Activated naive CD4-positive, alpha-beta T cell treated with anti-CD3 and anti-CD28 coated beads for 36 hours (primary cell): Measurements from ENCODE around the gene AURKB. TPM values are rescaled to one million over a fixed set of nuclear protein-coding genes. Genes with fewer than 3 reads are reported as not detected.

Source experiments
- CTCF ChIA-PET: fragments of 350-600 bp; sonication (Branson Sonifier 250); formaldehyde crosslinking; loops from one replicate; lab custom pipeline; 2021; ENCODE audit warnings: antibody characterized with exemption; lab: Charles Lee
- DNase-seq: peaks from one replicate; pipeline ENCODE4 v3.0.0-alpha.2; 2020
- H3K27ac Mint-ChIP-seq: one replicate; pipeline ENCODE4 v1.8.0; 2021; ENCODE audit warnings: mild to moderate bottlenecking, mixed read lengths
- H3K27me3 Mint-ChIP-seq: one replicate; pipeline ENCODE4 v1.8.0; 2021; ENCODE audit warnings: low read depth, mixed read lengths
- H3K36me3 Mint-ChIP-seq: one replicate; pipeline ENCODE4 v1.8.0; 2021; ENCODE audit warnings: low read depth, mixed read lengths
- H3K4me1 Mint-ChIP-seq: one replicate; pipeline ENCODE4 v1.8.0; 2021; ENCODE audit warnings: low read depth, mixed read lengths
- H3K4me3 Mint-ChIP-seq: one replicate; pipeline ENCODE4 v1.8.0; 2021; ENCODE audit warnings: mild to moderate bottlenecking, moderate library complexity, mixed read lengths
- H3K9me3 Mint-ChIP-seq: one replicate; pipeline ENCODE4 v1.8.0; 2021; ENCODE audit warnings: mixed read lengths
- intact Hi-C: fragments of 100-400 bp; cut with micrococcal nuclease; formaldehyde crosslinking; loops from one replicate; pipeline ENCODE4 v1.15.1; 2023
- total RNA-seq, 2 experiments: library from RNA; stranded (reverse); gene quantifications; one replicate each; pipeline ENCODE4 v1.2.3, GENCODE V29; 2021

Gene AURKB
- total RNA-seq, 2 experiments from 2014 or later = 243 TPM

GRCh38 chr17:8243827-8244226 lies 33.5 kb upstream of the AURKB start:
- Mint-ChIP-seq H3K27me3 (no peaks in the 10 kb centered on the region), H3K4me3 (no peak overlapping the region), H3K4me1 (peaks cover 45% of the 10 kb centered on the region), H3K9me3 (peaks cover 2% of the 10 kb centered on the region), H3K27ac (peak overlapping the region; percentile 54), H3K36me3 (peaks cover 38% of the 10 kb centered on the region)
- DNase-seq = peak; percentile 57
- intact Hi-C loops = no loop called here
- CTCF ChIA-PET = interaction anchor here (0.7 to 6.6 kb wide), 6 partner anchors 8 to 110 kb away, joined by 3 to 55 read pairs (median 5); no protein-coding TSS in a partner anchor

- CTCF ChIA-PET = interaction anchor here (1.3 kb wide), 1 partner anchor 63 kb away, joined by 5 read pairs; no protein-coding TSS in a partner anchor
- intact Hi-C loops = no loop called here
- Mint-ChIP-seq H3K36me3 (peaks cover 50% of the 10 kb centered on the region), H3K4me3 (no peak overlapping the region), H3K27me3 (no peaks in the 10 kb centered on the region), H3K4me1 (peaks cover 21% of the 10 kb centered on the region), H3K9me3 (no peaks in the 10 kb centered on the region), H3K27ac (peak overlapping the region; percentile 54)
- DNase-seq = no peak
Observed at GRCh38 chr17:8237886-8238285, 27.5 kb upstream of the AURKB start.

- peaks cover 16% of the 10 kb centered on the region for H3K4me1 Mint-ChIP-seq
- H3K9me3 Mint-ChIP-seq = no peaks in the 10 kb centered on the region
- DNase-seq = no peak
- intact Hi-C loops = no loop called here
- H3K27me3 Mint-ChIP-seq = no peaks in the 10 kb centered on the region
- no peak overlapping the region for H3K27ac Mint-ChIP-seq
- no peak overlapping the region for H3K4me3 Mint-ChIP-seq
- H3K36me3 Mint-ChIP-seq = peaks cover 51% of the 10 kb centered on the region
- CTCF ChIA-PET = interaction anchor here (1.3 kb wide), 1 partner anchor 64 kb away, joined by 5 read pairs; no protein-coding TSS in a partner anchor
Observed at GRCh38 chr17:8237175-8237574, 26.8 kb upstream of the AURKB start.

- peaks cover 61% of the 10 kb centered on the region for H3K36me3 Mint-ChIP-seq
- CTCF ChIA-PET = interaction anchor here (1.1 kb wide), 1 partner anchor 9 kb away, joined by 6 read pairs; no protein-coding TSS in a partner anchor
- intact Hi-C loops = no loop called here
- H3K27ac Mint-ChIP-seq = no peak overlapping the region
- H3K9me3 Mint-ChIP-seq = no peaks in the 10 kb centered on the region
- H3K27me3 Mint-ChIP-seq = no peaks in the 10 kb centered on the region
- H3K4me3 Mint-ChIP-seq = no peak overlapping the region
- no peak for DNase-seq
- peaks cover 16% of the 10 kb centered on the region for H3K4me1 Mint-ChIP-seq
Observed at GRCh38 chr17:8235676-8236075, 25.3 kb upstream of the AURKB start.

GRCh38 chr17:8234361-8235270 lies 24.2 kb upstream of the AURKB start:
- intact Hi-C loops = no loop called here
- DNase-seq = no peak
- H3K36me3 Mint-ChIP-seq = peaks cover 63% of the 10 kb centered on the region
- H3K27me3 Mint-ChIP-seq = no peaks in the 10 kb centered on the region
- no peaks in the 10 kb centered on the region for H3K9me3 Mint-ChIP-seq
- no peak overlapping the region for H3K4me3 Mint-ChIP-seq
- CTCF ChIA-PET = interaction anchor here (0.5 kb wide), 1 partner anchor 1852 kb away, joined by 3 read pairs; no protein-coding TSS in a partner anchor
- H3K4me1 Mint-ChIP-seq = peaks cover 13% of the 10 kb centered on the region
- H3K27ac Mint-ChIP-seq = no peak overlapping the region

GRCh38 chr17:8231701-8232100 lies 21.3 kb upstream of the AURKB start:
- no peak overlapping the region for H3K4me3 Mint-ChIP-seq
- H3K27me3 Mint-ChIP-seq = no peaks in the 10 kb centered on the region
- CTCF ChIA-PET = no interaction called here
- no peak overlapping the region for H3K27ac Mint-ChIP-seq
- H3K9me3 Mint-ChIP-seq = no peaks in the 10 kb centered on the region
- intact Hi-C loops = no loop called here
- DNase-seq = no peak
- peaks cover 4% of the 10 kb centered on the region for H3K4me1 Mint-ChIP-seq
- H3K36me3 Mint-ChIP-seq = peaks cover 66% of the 10 kb centered on the region

GRCh38 chr17:8227238-8227581 lies 16.8 kb upstream of the AURKB start:
- peak overlapping the region; percentile 47 for H3K4me3 Mint-ChIP-seq
- CTCF ChIA-PET = interaction anchor here (0.6 to 6.6 kb wide), 2 partner anchors 20 to 44 kb away, joined by 3 to 55 read pairs; partner anchors contain the start of genes CTC1 and PFAS
- no peak for DNase-seq
- intact Hi-C loops = no loop called here
- H3K36me3 Mint-ChIP-seq = peaks cover 48% of the 10 kb centered on the region
- H3K4me1 Mint-ChIP-seq = peaks cover 30% of the 10 kb centered on the region
- H3K27me3 Mint-ChIP-seq = peaks cover 7% of the 10 kb centered on the region
- H3K9me3 Mint-ChIP-seq = no peaks in the 10 kb centered on the region
- peak overlapping the region; percentile 59 for H3K27ac Mint-ChIP-seq

- Mint-ChIP-seq H3K9me3 (no peaks in the 10 kb centered on the region), H3K27ac (peak overlapping the region; percentile 59), H3K4me1 (peaks cover 31% of the 10 kb centered on the region), H3K27me3 (peaks cover 8% of the 10 kb centered on the region), H3K4me3 (peak overlapping the region; percentile 47), H3K36me3 (peaks cover 47% of the 10 kb centered on the region)
- peak; percentile 63 for DNase-seq
- intact Hi-C loops = loop anchor here (1.0 kb wide), 2 partner anchors 69 to 88 kb away; partner anchors contain the start of gene SLC25A35
- CTCF ChIA-PET = interaction anchor here (0.6 to 6.6 kb wide), 2 partner anchors 20 to 43 kb away, joined by 3 to 55 read pairs; partner anchors contain the start of genes CTC1 and PFAS
Observed at GRCh38 chr17:8226536-8227237, 16.3 kb upstream of the AURKB start.

GRCh38 chr17:8225813-8226535 lies 15.6 kb upstream of the AURKB start:
- intact Hi-C loops = loop anchor here (1.0 kb wide), 2 partner anchors 69 to 88 kb away; partner anchors contain the start of gene SLC25A35
- peaks cover 31% of the 10 kb centered on the region for H3K4me1 Mint-ChIP-seq
- CTCF ChIA-PET = interaction anchor here (1.1 to 6.6 kb wide), 3 partner anchors 21 to 88 kb away, joined by 4 to 55 read pairs (median 4); partner anchors contain the start of genes CTC1 and PFAS

GRCh38 chr17:8224891-8225812 lies 14.8 kb upstream of the AURKB start:
- intact Hi-C loops = no loop called here
- Mint-ChIP-seq H3K4me1 (peaks cover 36% of the 10 kb centered on the region), H3K27ac (peak overlapping the region; percentile 79)

More at GRCh38 chr17:8225813-8226535, 15.6 kb upstream of the AURKB start:
- peaks cover 44% of the 10 kb centered on the region for H3K36me3 Mint-ChIP-seq
- peak; percentile 91 for DNase-seq
- peak overlapping the region; percentile 47 for H3K4me3 Mint-ChIP-seq
- no peaks in the 10 kb centered on the region for H3K9me3 Mint-ChIP-seq
- H3K27ac Mint-ChIP-seq = peak overlapping the region; percentile 59
- peaks cover 11% of the 10 kb centered on the region for H3K27me3 Mint-ChIP-seq

More at GRCh38 chr17:8224891-8225812, 14.8 kb upstream of the AURKB start:
- Mint-ChIP-seq H3K4me3 (peak overlapping the region; percentile 49), H3K9me3 (no peaks in the 10 kb centered on the region), H3K36me3 (peaks cover 44% of the 10 kb centered on the region), H3K27me3 (peaks cover 15% of the 10 kb centered on the region)
- no peak for DNase-seq
- CTCF ChIA-PET = interaction anchor here (0.6 to 6.6 kb wide), 5 partner anchors 22 to 162 kb away, joined by 3 to 55 read pairs (median 4); partner anchors contain the start of genes CTC1 and PFAS
